ENCODE data around the gene HIF1A. TPM values are rescaled to one million over a fixed set of nuclear protein-coding genes. Genes with fewer than 3 reads are reported as not detected.
"Not testable (repeated sequence)": the region's sequence is repeated elsewhere in the genome, so short reads cannot be mapped to it uniquely, and the experiment has no call there.

The HIF1A gene
- polyA plus RNA-seq, 4 donors = 19.5 to 50.5 (median 35.2) TPM

DNA sequence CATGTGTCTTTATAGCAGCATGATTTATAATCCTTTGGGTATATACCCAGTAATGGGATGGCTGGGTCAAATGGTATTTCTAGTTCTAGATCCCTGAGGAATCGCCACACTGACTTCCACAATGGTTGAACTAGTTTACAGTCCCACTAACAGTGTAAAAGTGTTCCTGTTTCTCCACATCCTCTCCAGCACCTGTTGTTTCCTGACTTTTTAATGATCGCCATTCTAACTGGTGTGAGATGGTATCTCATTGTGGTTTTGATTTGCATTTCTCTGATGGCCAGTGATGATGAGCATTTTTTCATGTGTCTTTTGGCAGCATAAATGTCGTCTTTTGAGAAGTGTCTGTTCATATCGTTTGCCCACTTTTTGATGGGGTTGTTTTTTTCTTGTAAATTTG, 12.5 kb downstream of the HIF1A start:
- FAIRE-seq; H3K4me3 ChIP-seq (ENCODE audit: low read depth in 1 of 3, low read length in 3 of 3); H3K27ac ChIP-seq (ENCODE audit: low read depth in 1 of 3, low read length in 2 of 3); DNase-seq; H3K9me3 ChIP-seq (ENCODE audit: control insufficient read depth in 2 of 2, insufficient read depth in 1 of 2, low read depth in 1 of 2, low read length in 1 of 2); H3K4me1 ChIP-seq (ENCODE audit: control insufficient read depth in 3 of 3, insufficient read depth in 2 of 3, low read depth in 1 of 3, low read length in 2 of 3); H3K36me3 ChIP-seq (ENCODE audit: control insufficient read depth in 3 of 3, insufficient read depth in 2 of 3, low read depth in 1 of 3, low read length in 3 of 3); H3K27me3 ChIP-seq (ENCODE audit: control insufficient read depth in 3 of 3, insufficient read depth in 3 of 3, low read length in 3 of 3): not testable (repeated sequence)
- WGBS, 3 donors = 81 to 93% (median 92%) methylated on average over 2 of the region's 4 CpGs

DNA sequence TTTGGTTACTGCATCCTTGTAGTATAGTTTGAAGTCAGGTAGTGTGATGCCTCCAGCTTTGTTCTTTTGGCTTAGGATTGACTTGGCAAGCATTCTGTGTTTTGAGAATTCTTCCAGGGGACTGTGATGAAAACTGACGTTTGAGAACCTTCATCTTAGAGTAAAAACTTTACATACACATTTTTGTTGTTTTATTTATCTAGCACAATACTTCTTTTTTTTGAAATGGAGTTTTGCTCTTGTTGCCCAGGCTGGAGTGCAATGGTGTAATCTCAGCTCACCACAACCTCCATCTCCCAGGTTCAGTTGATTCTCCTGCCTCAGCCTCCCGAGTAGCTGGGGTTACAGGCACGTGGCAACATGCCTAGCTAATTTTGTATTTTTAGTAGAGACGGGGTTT, 13.4 kb downstream of the HIF1A start:
- WGBS, 3 donors = 74 to 85% (median 75%) methylated on average over 4 of the region's 4 CpGs
- peaks cover 0 to 10% (median 2%) of the 10 kb centered on the region in 3 donors for H3K4me1 ChIP-seq (ENCODE audit: control insufficient read depth in 3 of 3, insufficient read depth in 2 of 3, low read depth in 1 of 3, low read length in 2 of 3)
- not testable (repeated sequence) for FAIRE-seq; DNase-seq; H3K27me3 ChIP-seq (ENCODE audit: control insufficient read depth in 3 of 3, insufficient read depth in 3 of 3, low read length in 3 of 3); H3K27ac ChIP-seq (ENCODE audit: low read depth in 1 of 3, low read length in 2 of 3); H3K9me3 ChIP-seq (ENCODE audit: control insufficient read depth in 2 of 2, insufficient read depth in 1 of 2, low read depth in 1 of 2, low read length in 1 of 2); H3K36me3 ChIP-seq (ENCODE audit: control insufficient read depth in 3 of 3, insufficient read depth in 2 of 3, low read depth in 1 of 3, low read length in 3 of 3); H3K4me3 ChIP-seq (ENCODE audit: low read depth in 1 of 3, low read length in 3 of 3)

DNA sequence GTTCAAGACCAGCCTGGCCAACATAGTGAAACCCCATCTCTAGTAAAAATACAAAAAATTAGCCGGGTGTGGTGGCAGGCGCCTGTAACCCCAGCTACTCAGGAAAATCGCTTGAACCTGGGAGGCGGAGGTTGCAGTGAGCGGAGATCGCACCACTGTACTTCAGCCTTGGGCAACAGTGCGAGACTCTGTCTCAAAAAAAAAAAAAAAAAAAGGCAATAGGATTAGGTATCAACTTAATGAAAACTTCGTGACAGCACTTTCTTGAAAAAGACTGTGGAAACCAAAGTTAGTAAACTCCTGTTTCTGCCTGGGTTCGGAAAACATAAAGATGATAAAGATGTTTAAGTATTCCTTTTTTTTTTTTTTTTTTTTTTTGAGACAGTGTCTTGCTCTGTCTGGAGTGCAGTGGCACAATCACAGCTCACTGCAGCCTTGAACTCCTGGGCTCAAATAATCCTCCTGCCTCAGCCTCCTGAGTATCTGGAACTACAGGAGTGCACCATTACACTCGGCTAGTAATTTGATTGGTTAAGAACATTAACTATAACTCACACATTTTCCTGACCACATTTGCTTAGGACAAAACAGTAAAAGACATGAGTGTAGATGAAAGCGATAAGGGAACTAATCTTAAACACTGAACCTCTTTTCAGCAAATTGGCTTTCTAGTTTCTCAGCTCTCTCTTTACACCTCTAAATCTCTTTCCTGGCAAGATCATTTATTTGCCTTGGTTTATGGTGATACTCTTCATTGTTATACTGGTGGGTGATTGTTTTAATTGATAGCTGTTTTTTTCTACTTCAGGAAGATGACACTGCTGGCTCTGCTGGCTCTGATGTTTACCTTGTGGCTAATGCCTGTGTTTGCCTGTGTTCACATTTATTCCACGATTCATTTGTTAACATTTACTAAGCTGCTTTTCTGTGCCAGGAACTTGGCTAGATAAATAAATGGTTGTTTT, 15.8 kb downstream of the HIF1A start:
- 75 to 81% (median 75%) methylated on average over 12 of the region's 12 CpGs for WGBS, 3 donors
- DNase-seq = no peak
- FAIRE-seq = no peak

DNA sequence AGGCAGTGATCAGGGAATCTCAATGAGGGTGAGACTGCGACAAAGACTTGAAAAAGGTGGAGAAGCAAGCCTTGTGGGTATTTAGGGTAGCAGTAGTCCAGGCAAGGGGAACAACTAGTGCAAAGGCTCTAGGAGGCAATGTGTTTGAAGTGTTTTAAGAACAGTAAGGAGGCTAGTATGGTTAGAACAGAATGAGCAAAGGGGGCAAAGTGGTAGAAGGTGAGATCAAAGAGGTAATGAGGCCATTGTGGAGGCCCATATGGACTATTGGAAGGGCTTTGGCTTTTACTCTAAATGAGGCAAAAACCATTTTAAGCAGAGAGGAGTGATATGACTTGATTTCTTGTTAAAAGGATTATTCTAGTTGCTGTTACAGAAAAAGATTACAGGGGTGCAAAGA, 16.8 kb downstream of the HIF1A start:
- Histone ChIP-seq H3K27ac (ENCODE audit: low read depth in 1 of 3, low read length in 2 of 3) (no peak overlapping the region), H3K4me3 (ENCODE audit: low read depth in 1 of 3, low read length in 3 of 3) (no peak overlapping the region), H3K9me3 (ENCODE audit: control insufficient read depth in 2 of 2, insufficient read depth in 1 of 2, low read depth in 1 of 2, low read length in 1 of 2) (no peaks in the 10 kb centered on the region), H3K4me1 (ENCODE audit: control insufficient read depth in 3 of 3, insufficient read depth in 2 of 3, low read depth in 1 of 3, low read length in 2 of 3) (peaks cover 0 to 13% (median 3%) of the 10 kb centered on the region in 3 donors), H3K36me3 (ENCODE audit: control insufficient read depth in 3 of 3, insufficient read depth in 2 of 3, low read depth in 1 of 3, low read length in 3 of 3) (no peaks in the 10 kb centered on the region), H3K27me3 (ENCODE audit: control insufficient read depth in 3 of 3, insufficient read depth in 3 of 3, low read length in 3 of 3) (no peaks in the 10 kb centered on the region)
- DNase-seq = no peak
- FAIRE-seq = no peak
- 90 to 94% (median 91%) methylated on average over 1 of the region's 1 CpG for WGBS, 3 donors

More for the DNA sequence above, 15.8 kb downstream of the HIF1A start:
- Histone ChIP-seq H3K27me3 (ENCODE audit: control insufficient read depth in 3 of 3, insufficient read depth in 3 of 3, low read length in 3 of 3) (no peaks in the 10 kb centered on the region), H3K27ac (ENCODE audit: low read depth in 1 of 3, low read length in 2 of 3) (no peak overlapping the region), H3K36me3 (ENCODE audit: control insufficient read depth in 3 of 3, insufficient read depth in 2 of 3, low read depth in 1 of 3, low read length in 3 of 3) (no peaks in the 10 kb centered on the region), H3K9me3 (ENCODE audit: control insufficient read depth in 2 of 2, insufficient read depth in 1 of 2, low read depth in 1 of 2, low read length in 1 of 2) (no peaks in the 10 kb centered on the region), H3K4me1 (ENCODE audit: control insufficient read depth in 3 of 3, insufficient read depth in 2 of 3, low read depth in 1 of 3, low read length in 2 of 3) (peaks cover 0 to 13% (median 3%) of the 10 kb centered on the region in 3 donors), H3K4me3 (ENCODE audit: low read depth in 1 of 3, low read length in 3 of 3) (no peak overlapping the region)

DNA sequence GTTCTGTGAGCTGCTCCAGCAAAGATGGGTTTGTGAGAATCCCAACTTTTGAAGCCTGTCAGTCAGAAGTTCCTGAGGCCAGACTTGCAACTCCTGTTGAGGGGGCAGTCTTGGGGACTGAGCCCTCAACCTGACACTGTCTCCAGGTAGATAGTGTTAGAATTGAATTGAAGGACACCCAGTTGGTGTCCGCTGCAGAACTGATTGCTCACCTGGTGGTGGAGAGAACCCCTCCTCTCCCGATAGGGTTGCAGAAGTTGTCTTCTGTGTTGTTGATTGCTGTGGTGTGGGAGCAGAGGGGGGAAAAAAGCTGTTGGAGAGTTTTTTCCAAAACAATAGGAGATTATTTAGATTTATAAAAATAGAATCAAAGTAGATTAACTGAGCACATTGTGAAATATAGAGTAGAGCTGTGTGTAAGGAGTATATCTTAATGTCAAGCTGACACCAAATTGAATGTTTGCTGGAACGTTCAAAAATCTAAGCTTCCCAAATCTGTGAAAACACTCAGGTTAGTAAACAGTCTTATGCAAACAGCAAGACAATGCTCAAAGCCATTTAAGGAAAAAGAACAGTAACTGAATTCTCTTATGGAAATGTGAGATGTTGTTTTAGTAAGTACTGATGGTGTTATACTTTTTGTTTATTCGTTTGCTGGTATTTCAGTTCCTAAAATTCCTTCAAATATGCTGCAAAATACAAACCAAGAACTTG, 18.6 kb downstream of the HIF1A start:
- FAIRE-seq (no peak), DNase-seq (no peak)
- Histone ChIP-seq H3K27ac (ENCODE audit: low read depth in 1 of 3, low read length in 2 of 3) (no peak overlapping the region), H3K27me3 (ENCODE audit: control insufficient read depth in 3 of 3, insufficient read depth in 3 of 3, low read length in 3 of 3) (no peaks in the 10 kb centered on the region), H3K9me3 (ENCODE audit: control insufficient read depth in 2 of 2, insufficient read depth in 1 of 2, low read depth in 1 of 2, low read length in 1 of 2) (no peaks in the 10 kb centered on the region), H3K4me3 (ENCODE audit: low read depth in 1 of 3, low read length in 3 of 3) (no peak overlapping the region), H3K4me1 (ENCODE audit: control insufficient read depth in 3 of 3, insufficient read depth in 2 of 3, low read depth in 1 of 3, low read length in 2 of 3) (peaks cover 0 to 18% (median 3%) of the 10 kb centered on the region in 3 donors), H3K36me3 (ENCODE audit: control insufficient read depth in 3 of 3, insufficient read depth in 2 of 3, low read depth in 1 of 3, low read length in 3 of 3) (no peaks in the 10 kb centered on the region)
- 67 to 79% (median 75%) methylated on average over 4 of the region's 4 CpGs for WGBS, 3 donors

DNA sequence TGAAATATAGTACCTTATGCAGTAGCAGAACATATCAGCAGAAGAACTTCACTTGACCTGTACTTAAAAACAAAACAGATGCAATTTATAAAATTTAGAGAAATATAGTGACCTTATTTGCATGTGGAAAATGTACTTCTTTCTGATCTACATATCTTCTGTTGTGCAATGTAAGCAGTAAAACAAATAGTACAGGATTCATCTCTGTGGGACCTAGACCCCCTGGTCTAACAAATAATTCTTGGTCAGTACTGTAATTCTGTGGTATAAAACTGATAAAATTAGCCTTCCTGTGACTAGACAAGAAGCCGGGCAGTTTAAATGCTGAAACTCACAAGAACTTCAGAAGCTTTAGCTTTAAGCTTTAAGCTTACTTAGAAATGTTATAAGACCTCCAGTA, 21.6 kb downstream of the HIF1A start:
- Histone ChIP-seq H3K36me3 (ENCODE audit: control insufficient read depth in 3 of 3, insufficient read depth in 2 of 3, low read depth in 1 of 3, low read length in 3 of 3) (peaks cover under 1 to 2% (median under 1%) of the 10 kb centered on the region in 3 donors), H3K27ac (ENCODE audit: low read depth in 1 of 3, low read length in 2 of 3) (no peak overlapping the region), H3K4me3 (ENCODE audit: low read depth in 1 of 3, low read length in 3 of 3) (no peak overlapping the region), H3K27me3 (ENCODE audit: control insufficient read depth in 3 of 3, insufficient read depth in 3 of 3, low read length in 3 of 3) (no peaks in the 10 kb centered on the region), H3K9me3 (ENCODE audit: control insufficient read depth in 2 of 2, insufficient read depth in 1 of 2, low read depth in 1 of 2, low read length in 1 of 2) (no peaks in the 10 kb centered on the region), H3K4me1 (ENCODE audit: control insufficient read depth in 3 of 3, insufficient read depth in 2 of 3, low read depth in 1 of 3, low read length in 2 of 3) (peaks cover 0 to 22% (median 2%) of the 10 kb centered on the region in 3 donors)
- WGBS, 3 donors = 69 to 93% (median 80%) methylated on average over 1 of the region's 1 CpG
- no peak for FAIRE-seq
- no peak for DNase-seq

DNA sequence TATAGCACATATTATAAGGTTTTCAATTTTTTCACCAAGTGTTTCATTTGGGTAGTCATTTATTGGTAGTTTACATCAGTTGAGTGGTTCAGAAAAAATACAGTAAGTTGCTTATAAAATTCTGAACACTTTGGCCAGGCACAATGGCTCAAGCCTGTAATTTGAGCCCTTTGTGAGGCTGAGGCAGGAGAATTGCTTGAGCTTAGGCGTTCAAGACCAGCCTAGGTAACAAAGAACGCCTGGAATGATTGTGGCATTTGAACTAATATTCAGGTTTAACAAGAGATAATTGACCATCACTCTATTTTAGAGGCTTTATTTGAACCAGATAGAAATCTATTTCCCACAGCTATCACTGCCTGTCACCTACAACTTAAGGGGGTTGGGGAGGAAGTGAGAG, 22.7 kb downstream of the HIF1A start:
- H3K27me3 ChIP-seq (ENCODE audit: control insufficient read depth in 3 of 3, insufficient read depth in 3 of 3, low read length in 3 of 3) = no peaks in the 10 kb centered on the region
- DNase-seq = no peak
- 79 to 90% (median 86%) methylated on average over 2 of the region's 2 CpGs for WGBS, 3 donors
- FAIRE-seq = no peak
- peak overlapping the region in 1 of 3 donors; percentile 49 for H3K27ac ChIP-seq (ENCODE audit: low read depth in 1 of 3, low read length in 2 of 3)
- no peak overlapping the region for H3K4me3 ChIP-seq (ENCODE audit: low read depth in 1 of 3, low read length in 3 of 3)
- H3K9me3 ChIP-seq (ENCODE audit: control insufficient read depth in 2 of 2, insufficient read depth in 1 of 2, low read depth in 1 of 2, low read length in 1 of 2) = no peaks in the 10 kb centered on the region
- peaks cover 0 to 16% (median 2%) of the 10 kb centered on the region in 3 donors for H3K4me1 ChIP-seq (ENCODE audit: control insufficient read depth in 3 of 3, insufficient read depth in 2 of 3, low read depth in 1 of 3, low read length in 2 of 3)
- peaks cover 4 to 6% (median 4%) of the 10 kb centered on the region in 3 donors for H3K36me3 ChIP-seq (ENCODE audit: control insufficient read depth in 3 of 3, insufficient read depth in 2 of 3, low read depth in 1 of 3, low read length in 3 of 3)
